Neuronal stem cell (in vitro differentiated cells): ENCODE data around the gene HNRNPD. TPM values are rescaled to one million over a fixed set of nuclear protein-coding genes. Genes with fewer than 3 reads are reported as not detected.
"Not testable (repeated sequence)": the region's sequence is repeated elsewhere in the genome, so short reads cannot be mapped to it uniquely, and the experiment has no call there.

Experiments
- DNase-seq: peaks from one replicate; pipeline ENCODE4 v3.0.0-alpha.2; 2013; ENCODE audit warnings: low spot score
- H2AFZ ChIP-seq: one replicate; pipeline ENCODE4 v1.6.1; 2013; ENCODE audit warnings: mild to moderate bottlenecking, low read length, inconsistent platforms
- H2AK5ac ChIP-seq: 2 replicates; pipeline ENCODE4 v1.6.1; 2013; ENCODE audit warnings: low read depth, mild to moderate bottlenecking, inconsistent platforms, low read length, moderate library complexity, mixed read lengths
- H2BK120ac ChIP-seq: 2 replicates; pipeline ENCODE4 v1.6.1; 2013; ENCODE audit warnings: low read depth, mild to moderate bottlenecking, inconsistent platforms, low read length, moderate library complexity, mixed read lengths
- H2BK12ac ChIP-seq: one replicate; pipeline ENCODE4 v1.6.1; 2013; ENCODE audit warnings: low read length, inconsistent platforms
- H2BK15ac ChIP-seq: 2 replicates; pipeline ENCODE4 v1.6.1; 2013; ENCODE audit warnings: mild to moderate bottlenecking, low read length, inconsistent platforms, mixed read lengths
- H2BK5ac ChIP-seq: one replicate; pipeline ENCODE4 v1.6.1; 2013; ENCODE audit warnings: inconsistent platforms, mild to moderate bottlenecking, low read length, moderate library complexity
- H3K14ac ChIP-seq: one replicate; pipeline ENCODE4 v1.6.1; 2013; ENCODE audit warnings: low read length, inconsistent platforms
- H3K18ac ChIP-seq: 2 replicates; pipeline ENCODE4 v1.6.1; 2013; ENCODE audit warnings: low read length, inconsistent platforms
- H3K23ac ChIP-seq: 2 replicates; pipeline ENCODE4 v1.6.1; 2013; ENCODE audit warnings: low read depth, mild to moderate bottlenecking, mixed read lengths, low read length, inconsistent platforms; ENCODE audit not compliant: poor library complexity
- H3K27ac ChIP-seq: replicated peaks from 3 replicates; pipeline ENCODE4 v1.5.1; 2013; ENCODE audit warnings: low read length, inconsistent platforms
- H3K27me3 ChIP-seq, 3 experiments: 2 replicates each; pipeline ENCODE4 v1.6.1; 2013; ENCODE audit warnings: low read length in 3 of 3, mild to moderate bottlenecking in 2 of 3, inconsistent platforms in 1 of 3, low read depth in 1 of 3, mixed read lengths in 1 of 3, moderate library complexity in 1 of 3; ENCODE audit not compliant: control insufficient read depth in 3 of 3, insufficient read depth in 3 of 3
- H3K36me3 ChIP-seq, 2 donors: replicated peaks in 1 of 2; 2 replicates each; pipeline ENCODE4 v1.6.1; 2013; ENCODE audit warnings: low read length in 2 of 2; ENCODE audit not compliant: control insufficient read depth in 2 of 2, insufficient read depth in 2 of 2
- H3K4ac ChIP-seq: 2 replicates; pipeline ENCODE4 v1.6.1; 2013; ENCODE audit warnings: inconsistent platforms, mild to moderate bottlenecking, low read length, moderate library complexity
- H3K4me1 ChIP-seq, 2 donors: 1 replicate in 1 of 2; 2 replicates in 1 of 2; pipeline ENCODE4 v1.6.1; 2013; ENCODE audit warnings: low read length in 2 of 2, low read depth in 1 of 2; ENCODE audit not compliant: control insufficient read depth in 2 of 2, insufficient read depth in 1 of 2
- H3K4me2 ChIP-seq: one replicate; pipeline ENCODE4 v1.6.1; 2013; ENCODE audit warnings: mild to moderate bottlenecking, low read length, inconsistent platforms; ENCODE audit not compliant: insufficient read depth, poor library complexity, severe bottlenecking
- H3K4me3 ChIP-seq, 2 donors: 2 replicates each; pipeline ENCODE4 v1.5.1; 2013; ENCODE audit warnings: low read length in 2 of 2, mild to moderate bottlenecking in 2 of 2, inconsistent platforms in 1 of 2, moderate library complexity in 1 of 2
- H3K79me1 ChIP-seq: one replicate; pipeline ENCODE4 v1.6.1; 2013; ENCODE audit warnings: low read depth, mild to moderate bottlenecking, inconsistent platforms, low read length, moderate library complexity
- H3K9ac ChIP-seq: one replicate; pipeline ENCODE4 v1.6.1; 2013; ENCODE audit warnings: mild to moderate bottlenecking, low read depth, low read length, inconsistent platforms; ENCODE audit not compliant: poor library complexity
- H3K9me3 ChIP-seq, 2 donors: replicated peaks in 1 of 2; 2 replicates each; pipeline versions ENCODE3 to v1.6.1; 2013; ENCODE audit warnings: low read length in 2 of 2, mild to moderate bottlenecking in 2 of 2, inconsistent platforms in 1 of 2, low read depth in 1 of 2, mixed read lengths in 1 of 2, moderate library complexity in 1 of 2; ENCODE audit not compliant: control insufficient read depth in 2 of 2, insufficient read depth in 1 of 2
- H4K8ac ChIP-seq: one replicate; pipeline ENCODE4 v1.6.1; 2013; ENCODE audit warnings: low read depth, mild to moderate bottlenecking, inconsistent platforms, low read length, moderate library complexity
- H4K91ac ChIP-seq: one replicate; pipeline ENCODE4 v1.6.1; 2013; ENCODE audit warnings: low read length, low read depth, mild to moderate bottlenecking, inconsistent platforms; ENCODE audit not compliant: poor library complexity
- WGBS, 2 donors: extraction: QIAGEN DNeasy Blood & Tissue Kit; methylation state at CpG; one replicate each; pipeline ENCODE4 v1.1.7; 2013; ENCODE audit warnings: missing lambda C conversion rate in 2 of 2, mixed read lengths in 1 of 2; ENCODE audit not compliant: insufficient read length in 2 of 2, insufficient replicate concordance in 1 of 2; ENCODE audit errors: extremely low coverage in 2 of 2; 5-methylcytosine and 5-hydroxymethylcytosine counted together
- small RNA-seq: library from polyadenylated mRNA; stranded (forward); fragments of <200 nt; extraction: miRNeasy Mini kit (QIAGEN cat#:217004); gene quantifications from one replicate; pipeline ENCODE3, GENCODE V24; 2013; ENCODE audit not compliant: insufficient read depth

The HNRNPD gene

DNA sequence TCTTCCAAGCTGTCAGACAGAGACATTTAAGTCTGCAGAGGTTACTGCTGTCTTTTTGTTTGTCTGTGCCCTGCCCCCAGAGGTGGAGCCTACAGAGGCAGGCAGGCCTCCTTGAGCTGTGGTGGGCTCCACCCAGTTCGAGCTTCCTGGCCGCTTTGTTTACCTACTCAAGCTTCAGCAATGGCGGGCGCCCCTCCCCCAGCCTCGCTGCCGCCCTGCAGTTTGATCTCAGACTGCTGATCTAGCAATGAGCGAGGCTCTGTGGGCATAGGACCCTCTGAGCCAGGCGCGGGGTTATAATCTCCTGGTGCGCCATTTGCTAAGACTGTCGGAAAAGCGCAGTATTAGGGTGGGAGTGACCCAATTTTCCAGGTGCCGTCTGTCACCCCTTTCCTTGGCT lies 70.7 kb downstream of the HNRNPD start:
- not testable (repeated sequence) for H3K9me3 ChIP-seq, H3K14ac ChIP-seq, H2BK5ac ChIP-seq, H3K4ac ChIP-seq, DNase-seq, H3K4me1 ChIP-seq, H2BK120ac ChIP-seq, H3K4me3 ChIP-seq, H3K36me3 ChIP-seq, H3K79me1 ChIP-seq, H2AK5ac ChIP-seq, H3K27ac ChIP-seq, H3K9ac ChIP-seq, H2AFZ ChIP-seq, H2BK15ac ChIP-seq, H3K18ac ChIP-seq, H3K23ac ChIP-seq, H3K27me3 ChIP-seq, H2BK12ac ChIP-seq, H4K8ac ChIP-seq, H4K91ac ChIP-seq
- no CpG with 5 or more reads among the region's 13 CpGs for WGBS, 2 donors
- H3K4me2 ChIP-seq = peak overlapping the region; percentile 11

Small RNA genes within 50 kb of the gene (small RNA-seq; reads per million reads assigned to genes)
- not detected for gene RF00150
